Prostate gland (tissue), 2 donors: ENCODE results near the gene RPA1. TPM values are rescaled to one million over a fixed set of nuclear protein-coding genes. Genes with fewer than 3 reads are reported as not detected.

Experiments used
- DNase-seq: peaks from one replicate; pipeline ENCODE4 v3.0.0-alpha.2; 2019; ENCODE audit warnings: low spot score
- H3K27ac ChIP-seq, 2 donors: fragments of 200-600 bp; sonication (generic); 2 replicates each; pipeline ENCODE4 v1.5.1; 2017 to 2019
- H3K27me3 ChIP-seq: fragments of 200-600 bp; sonication (generic); replicated peaks from 2 replicates; pipeline ENCODE4 v1.5.1; 2019; ENCODE audit not compliant: insufficient read depth
- H3K36me3 ChIP-seq, 2 donors: fragments of 200-600 bp; sonication (generic); 1 replicate in 1 of 2; 2 replicates in 1 of 2; pipeline versions ENCODE4 v1.5.1 to v1.8.1; 2017 to 2019
- H3K4me1 ChIP-seq: fragments of 200-600 bp; sonication (generic); replicated peaks from 2 replicates; pipeline ENCODE4 v1.5.1; 2019
- H3K4me3 ChIP-seq, 2 donors: fragments of 200-600 bp; sonication (generic); 2 replicates each; pipeline ENCODE4 v1.5.1; 2017 to 2019
- H3K9me3 ChIP-seq: fragments of 200-600 bp; sonication (generic); 2 replicates; pipeline ENCODE4 v1.5.1; 2017
- POLR2A ChIP-seq: fragments of 450-650 bp; IDR thresholded peaks from one replicate; pipeline ENCODE4 v1.6.1; 2016; ENCODE audit warnings: antibody characterized with exemption, mild to moderate bottlenecking
- POLR2AphosphoS5 ChIP-seq: sonication (generic); formaldehyde crosslinking; IDR thresholded peaks from one replicate; pipeline ENCODE4 v1.6.1; 2017; ENCODE audit warnings: antibody characterized with exemption
- WGBS: methylation state at CpG from one replicate; pipeline ENCODE4 v1.1.5; 2018; 5-methylcytosine and 5-hydroxymethylcytosine counted together
- intact Hi-C: fragments of 100-400 bp; cut with DNase I; formaldehyde crosslinking; loops from one replicate; pipeline ENCODE4 v1.14.2; 2022
- total RNA-seq, 2 donors: library from RNA; depleted of rRNA; stranded (reverse); fragments of >200 nt; gene quantifications; one replicate each; pipeline ENCODE4 v1.1.0, GENCODE V29; 2016
- TF ChIP-seq, protein P1 (sequence below), 4 experiments: fragments of 200-600 bp in 2 of 4; fragments of 450-650 bp in 2 of 4; sonication (generic) in 2 of 4; IDR thresholded peaks; 1 replicate in 3 of 4; 2 replicates in 1 of 4; pipeline ENCODE4 v1.5.1; 2016 to 2019; ENCODE audit warnings: antibody characterized with exemption in 4 of 4, mild to moderate bottlenecking in 2 of 4, moderate library complexity in 2 of 4

The RPA1 gene
- total RNA-seq, 2 donors from 2014 or later, result 33.0 to 34.0 TPM

DNA sequence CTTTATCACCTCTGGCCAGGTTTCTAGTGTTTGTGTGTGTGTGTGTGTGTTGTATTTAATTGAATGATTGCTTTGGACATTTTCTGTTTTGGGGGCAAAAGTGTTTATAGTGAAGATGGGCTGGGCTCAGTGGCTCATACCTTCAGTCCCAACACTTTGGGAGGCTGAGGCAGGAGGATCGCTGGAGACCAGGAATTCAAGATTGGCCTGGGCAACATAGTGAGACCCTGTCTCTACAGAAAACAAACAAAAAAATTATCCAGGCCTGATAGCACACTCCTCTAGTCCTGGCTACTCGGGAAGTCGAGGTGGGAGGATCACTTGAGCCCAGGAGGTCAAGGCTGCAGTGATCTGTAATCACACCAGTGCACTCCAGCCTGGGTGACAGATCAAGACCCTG is 37.5 kb downstream of the RPA1 start:
- Histone ChIP-seq H3K9me3 (no peaks in the 10 kb centered on the region), H3K4me3 (no peak overlapping the region), H3K36me3 (no peaks in the 10 kb centered on the region), H3K4me1 (no peaks in the 10 kb centered on the region), H3K27me3 (no peaks in the 10 kb centered on the region), H3K27ac (no peak overlapping the region)
- 90% methylated on average over 3 of the region's 3 CpGs for WGBS
- TF ChIP-seq, protein P1, sequence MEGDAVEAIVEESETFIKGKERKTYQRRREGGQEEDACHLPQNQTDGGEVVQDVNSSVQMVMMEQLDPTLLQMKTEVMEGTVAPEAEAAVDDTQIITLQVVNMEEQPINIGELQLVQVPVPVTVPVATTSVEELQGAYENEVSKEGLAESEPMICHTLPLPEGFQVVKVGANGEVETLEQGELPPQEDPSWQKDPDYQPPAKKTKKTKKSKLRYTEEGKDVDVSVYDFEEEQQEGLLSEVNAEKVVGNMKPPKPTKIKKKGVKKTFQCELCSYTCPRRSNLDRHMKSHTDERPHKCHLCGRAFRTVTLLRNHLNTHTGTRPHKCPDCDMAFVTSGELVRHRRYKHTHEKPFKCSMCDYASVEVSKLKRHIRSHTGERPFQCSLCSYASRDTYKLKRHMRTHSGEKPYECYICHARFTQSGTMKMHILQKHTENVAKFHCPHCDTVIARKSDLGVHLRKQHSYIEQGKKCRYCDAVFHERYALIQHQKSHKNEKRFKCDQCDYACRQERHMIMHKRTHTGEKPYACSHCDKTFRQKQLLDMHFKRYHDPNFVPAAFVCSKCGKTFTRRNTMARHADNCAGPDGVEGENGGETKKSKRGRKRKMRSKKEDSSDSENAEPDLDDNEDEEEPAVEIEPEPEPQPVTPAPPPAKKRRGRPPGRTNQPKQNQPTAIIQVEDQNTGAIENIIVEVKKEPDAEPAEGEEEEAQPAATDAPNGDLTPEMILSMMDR (IDR thresholded peaks at IDR 0.05), result no peak
- TF ChIP-seq POLR2AphosphoS5 (no peak), POLR2A (no peak)
- intact Hi-C loops, result loop anchor here (5.0 kb wide), 1 partner anchor 145 kb away; the partner anchor contains the start of gene WDR81
- DNase-seq, result no peak

DNA sequence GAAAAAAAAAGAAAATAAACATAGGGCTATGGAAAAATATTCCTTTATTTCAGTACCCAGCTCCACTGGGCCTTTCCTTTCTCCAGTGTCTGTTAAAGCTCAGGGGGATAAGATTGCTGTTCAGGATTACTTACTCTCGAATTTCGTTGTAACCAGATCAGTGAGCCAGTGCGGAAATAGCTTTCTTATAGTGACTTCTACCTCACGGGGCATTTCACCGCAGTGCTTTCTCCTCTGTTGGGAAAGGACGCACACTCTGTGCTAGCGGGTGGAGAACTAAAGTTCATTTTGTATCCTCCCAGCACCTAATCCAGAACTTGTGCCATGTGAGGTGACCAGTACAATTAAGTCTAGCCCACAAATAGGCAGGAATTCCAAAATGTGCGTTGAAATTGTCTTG is 38.3 kb downstream of the RPA1 start:
- H3K4me1 ChIP-seq, result no peaks in the 10 kb centered on the region
- H3K36me3 ChIP-seq, result no peaks in the 10 kb centered on the region
- H3K27ac ChIP-seq, result no peak overlapping the region
- no peaks in the 10 kb centered on the region for H3K27me3 ChIP-seq
- intact Hi-C loops, result loop anchor here (5.0 kb wide), 1 partner anchor 146 kb away; the partner anchor contains the start of gene WDR81
- H3K9me3 ChIP-seq, result no peaks in the 10 kb centered on the region
- DNase-seq, result no peak
- H3K4me3 ChIP-seq, result no peak overlapping the region
- 89% methylated on average over 8 of the region's 8 CpGs for WGBS
- TF ChIP-seq POLR2AphosphoS5 (no peak), POLR2A (no peak)
- TF ChIP-seq, protein P1 (IDR thresholded peaks at IDR 0.05), result no peak

DNA sequence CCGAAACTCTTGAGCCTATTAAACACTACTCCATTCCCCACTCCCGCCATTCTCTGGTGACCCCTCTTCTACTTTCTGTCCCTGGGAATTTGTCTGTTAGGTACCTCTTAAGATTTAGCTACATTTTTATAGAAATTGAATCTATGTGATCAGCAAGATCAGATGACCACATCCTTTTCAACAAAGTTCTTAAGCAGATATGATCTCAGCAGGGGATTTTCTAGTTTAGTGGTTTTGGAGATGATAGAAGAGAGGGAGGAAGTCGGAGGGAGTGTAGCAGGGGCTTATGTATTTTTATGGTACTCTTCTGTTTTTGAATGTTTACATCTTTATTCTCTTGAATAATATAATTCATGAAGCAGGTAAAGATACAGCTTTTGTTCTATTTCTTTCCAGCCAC is 40.8 kb downstream of the RPA1 start:
- no peaks in the 10 kb centered on the region for H3K9me3 ChIP-seq
- no peak overlapping the region for H3K4me3 ChIP-seq
- intact Hi-C loops, result no loop called here
- no peak overlapping the region for H3K27ac ChIP-seq
- WGBS, result 80% methylated on average over 3 of the region's 3 CpGs
- H3K27me3 ChIP-seq, result no peaks in the 10 kb centered on the region
- DNase-seq, result no peak
- no peaks in the 10 kb centered on the region for H3K4me1 ChIP-seq
- H3K36me3 ChIP-seq, result no peaks in the 10 kb centered on the region
- TF ChIP-seq, protein P1 (IDR thresholded peaks at IDR 0.05), result no peak
- TF ChIP-seq POLR2A, result no peak
- no peak for TF ChIP-seq POLR2AphosphoS5

DNA sequence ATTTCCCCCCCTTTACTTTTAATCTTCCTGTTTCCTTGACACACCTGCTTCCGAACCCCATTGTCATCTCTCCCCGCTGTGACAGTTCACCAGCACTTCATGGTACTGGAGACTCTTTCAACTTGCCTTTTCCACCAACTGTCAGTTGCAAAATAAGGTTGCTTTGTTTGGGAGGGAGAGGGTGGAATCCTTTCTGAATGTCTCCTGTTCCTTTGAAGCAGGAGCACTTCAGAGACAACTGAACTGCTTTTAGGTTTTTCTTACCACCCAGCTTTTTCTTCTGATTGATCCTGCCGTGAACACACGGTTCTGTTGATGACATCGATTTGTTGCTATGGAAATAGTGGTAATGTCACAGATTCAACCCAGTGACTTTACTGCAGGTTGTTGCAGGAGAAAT is 42.0 kb downstream of the RPA1 start:
- no peaks in the 10 kb centered on the region for H3K4me1 ChIP-seq
- TF ChIP-seq POLR2A (no peak), POLR2AphosphoS5 (no peak)
- TF ChIP-seq, protein P1 (IDR thresholded peaks at IDR 0.05), result no peak
- no peaks in the 10 kb centered on the region for H3K36me3 ChIP-seq
- intact Hi-C loops, result no loop called here
- no peaks in the 10 kb centered on the region for H3K27me3 ChIP-seq
- no peak overlapping the region for H3K4me3 ChIP-seq
- no peak for DNase-seq
- WGBS, result 86% methylated on average over 5 of the region's 5 CpGs
- no peak overlapping the region for H3K27ac ChIP-seq
- no peaks in the 10 kb centered on the region for H3K9me3 ChIP-seq

DNA sequence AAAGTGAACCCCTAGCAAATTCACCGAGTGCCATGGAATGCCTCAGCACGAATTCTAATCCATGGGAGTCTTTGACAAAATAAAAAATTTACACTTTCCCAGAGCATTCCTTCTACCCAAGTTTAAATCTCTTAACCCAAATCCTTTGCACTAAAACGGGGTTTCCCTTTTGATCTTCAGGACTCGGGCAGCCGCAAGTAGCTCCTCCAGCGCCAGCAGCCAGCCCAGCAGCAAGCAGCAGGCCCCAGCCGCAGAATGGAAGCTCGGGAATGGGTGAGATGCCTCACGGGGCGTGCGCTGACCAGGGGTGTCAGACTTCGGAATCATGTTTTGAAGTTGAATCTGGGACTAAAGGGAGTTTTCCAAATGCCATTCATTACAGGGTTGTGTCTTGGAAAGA is 42.4 kb downstream of the RPA1 start:
- Histone ChIP-seq H3K4me1 (no peaks in the 10 kb centered on the region), H3K9me3 (no peaks in the 10 kb centered on the region), H3K4me3 (no peak overlapping the region), H3K27ac (no peak overlapping the region), H3K36me3 (peaks cover 0 to 4% of the 10 kb centered on the region in 2 donors), H3K27me3 (no peaks in the 10 kb centered on the region)
- DNase-seq, result no peak
- TF ChIP-seq, protein P1 (IDR thresholded peaks at IDR 0.05), result no peak
- TF ChIP-seq POLR2A (no peak), POLR2AphosphoS5 (no peak)
- 94% methylated on average over 12 of the region's 12 CpGs for WGBS
- intact Hi-C loops, result no loop called here
